ENCODE measurements around the gene IGFBP2.

IGFBP2 gene

GRCh38 chr2:216673021-216673420, 39.8 kb downstream of the IGFBP2 start:
- no peak for TF ChIP-seq CTCF (IDR thresholded peaks at IDR 0.05; ENCODE audit: low read depth, low read length)
- no peak for TF ChIP-seq EZH2phosphoT487 (IDR thresholded peaks at IDR 0.05; ENCODE audit: low read depth)
- no peaks in the 10 kb centered on the region for H3K79me2 ChIP-seq (ENCODE audit: low read length)

GRCh38 chr2:216673609-216674008, 40.4 kb downstream of the IGFBP2 start:
- H3K4me1 ChIP-seq (ENCODE audit: low read length): no peaks in the 10 kb centered on the region
- H2AFZ ChIP-seq (ENCODE audit: low read depth, low read length): no peak overlapping the region
- no peaks in the 10 kb centered on the region for H4K20me1 ChIP-seq (ENCODE audit: insufficient read depth, low read length)
- no peak overlapping the region for H3K4me2 ChIP-seq (ENCODE audit: low read length)
- no peaks in the 10 kb centered on the region for H3K9me3 ChIP-seq (ENCODE audit: insufficient read depth, low read length)
- no peak overlapping the region for H3K27ac ChIP-seq (ENCODE audit: low read length)
- TF ChIP-seq EZH2phosphoT487 (IDR thresholded peaks at IDR 0.05; ENCODE audit: low read depth) (no peak), CTCF (IDR thresholded peaks at IDR 0.05; ENCODE audit: low read depth, low read length) (no peak)
- H3K79me2 ChIP-seq (ENCODE audit: low read length): no peaks in the 10 kb centered on the region
- no peaks in the 10 kb centered on the region for H3K36me3 ChIP-seq (replicated peaks; ENCODE audit: low read depth, low read length)
- no peak overlapping the region for H3K9ac ChIP-seq (ENCODE audit: low read length)
- H3K27me3 ChIP-seq (ENCODE audit: low read depth, low read length): no peaks in the 10 kb centered on the region; the same call in 1 of the 2 replicates
- H3K4me3 ChIP-seq (ENCODE audit: low read length): no peak overlapping the region

More at GRCh38 chr2:216673021-216673420, 39.8 kb downstream of the IGFBP2 start:
- H3K4me2 ChIP-seq (ENCODE audit: low read length): no peak overlapping the region
- no peaks in the 10 kb centered on the region for H3K9me3 ChIP-seq (ENCODE audit: insufficient read depth, low read length)
- no peak overlapping the region for H3K4me3 ChIP-seq (ENCODE audit: low read length)
- no peaks in the 10 kb centered on the region for H3K4me1 ChIP-seq (ENCODE audit: low read length)
- H3K36me3 ChIP-seq (replicated peaks; ENCODE audit: low read depth, low read length): no peaks in the 10 kb centered on the region
- H4K20me1 ChIP-seq (ENCODE audit: insufficient read depth, low read length): no peaks in the 10 kb centered on the region
- no peaks in the 10 kb centered on the region; the same call in 1 of the 2 replicates for H3K27me3 ChIP-seq (ENCODE audit: low read depth, low read length)
- H3K9ac ChIP-seq (ENCODE audit: low read length): no peak overlapping the region
- no peak overlapping the region for H2AFZ ChIP-seq (ENCODE audit: low read depth, low read length)
- no peak overlapping the region for H3K27ac ChIP-seq (ENCODE audit: low read length)

- no peaks in the 10 kb centered on the region; the same call in 1 of the 2 replicates for H3K27me3 ChIP-seq (ENCODE audit: low read depth, low read length)
- H3K4me2 ChIP-seq (ENCODE audit: low read length): no peak overlapping the region
- no peaks in the 10 kb centered on the region for H3K9me3 ChIP-seq (ENCODE audit: insufficient read depth, low read length)
- no peaks in the 10 kb centered on the region for H4K20me1 ChIP-seq (ENCODE audit: insufficient read depth, low read length)
- H3K79me2 ChIP-seq (ENCODE audit: low read length): no peaks in the 10 kb centered on the region
- H2AFZ ChIP-seq (ENCODE audit: low read depth, low read length): no peak overlapping the region
- H3K4me3 ChIP-seq (ENCODE audit: low read length): no peak overlapping the region
- H3K9ac ChIP-seq (ENCODE audit: low read length): no peak overlapping the region
- no peak overlapping the region for H3K27ac ChIP-seq (ENCODE audit: low read length)
- no peaks in the 10 kb centered on the region for H3K4me1 ChIP-seq (ENCODE audit: low read length)
- no peaks in the 10 kb centered on the region for H3K36me3 ChIP-seq (replicated peaks; ENCODE audit: low read depth, low read length)
- TF ChIP-seq CTCF (IDR thresholded peaks at IDR 0.05; ENCODE audit: low read depth, low read length): no peak
- TF ChIP-seq EZH2phosphoT487 (IDR thresholded peaks at IDR 0.05; ENCODE audit: low read depth): no peak
Observed at GRCh38 chr2:216674376-216674775, 41.2 kb downstream of the IGFBP2 start.

GRCh38 chr2:216676630-216677029, 43.4 kb downstream of the IGFBP2 start:
- Histone ChIP-seq H3K79me2 (ENCODE audit: low read length) (no peaks in the 10 kb centered on the region), H4K20me1 (ENCODE audit: insufficient read depth, low read length) (no peaks in the 10 kb centered on the region), H3K4me3 (ENCODE audit: low read length) (no peak overlapping the region), H3K9ac (ENCODE audit: low read length) (no peak overlapping the region), H3K9me3 (ENCODE audit: insufficient read depth, low read length) (no peaks in the 10 kb centered on the region), H3K27me3 (ENCODE audit: low read depth, low read length) (no peaks in the 10 kb centered on the region; the same call in 1 of the 2 replicates), H2AFZ (ENCODE audit: low read depth, low read length) (no peak overlapping the region), H3K4me2 (ENCODE audit: low read length) (no peak overlapping the region), H3K36me3 (replicated peaks; ENCODE audit: low read depth, low read length) (no peaks in the 10 kb centered on the region), H3K27ac (ENCODE audit: low read length) (no peak overlapping the region), H3K4me1 (ENCODE audit: low read length) (no peaks in the 10 kb centered on the region)
- TF ChIP-seq EZH2phosphoT487 (IDR thresholded peaks at IDR 0.05; ENCODE audit: low read depth): no peak
- TF ChIP-seq CTCF (IDR thresholded peaks at IDR 0.05; ENCODE audit: low read depth, low read length): no peak
